A549 (cell line): ENCODE measurements around the gene PUS3.
A peak's percentile ranks its signal among the peaks of the same experiment; 100 is the strongest.

Experiments
- BCL3 ChIP-seq: fragments of >200 bp; sonication (Bioruptor Twin); formaldehyde crosslinking; IDR thresholded peaks from 3 replicates; pipeline ENCODE4 v1.6.1; 2016
- CEBPB ChIP-seq, 2 experiments: fragments of >200 bp in 1 of 2; sonication (Bioruptor Twin) in 1 of 2; formaldehyde crosslinking in 1 of 2; IDR thresholded peaks; 2 replicates each; pipeline ENCODE4 v1.6.1; 2012 to 2016
- CTCF ChIP-seq: fragments of >200 bp; sonication (Bioruptor Twin); formaldehyde crosslinking; IDR thresholded peaks from 3 replicates; pipeline ENCODE4 v1.5.1; 2016
- EP300 ChIP-seq, 2 experiments: fragments of >200 bp; sonication (Bioruptor Twin); formaldehyde crosslinking; IDR thresholded peaks; 2 replicates in 1 of 2; 3 replicates in 1 of 2; pipeline ENCODE4 v1.6.1; 2016 to 2017
- MAX ChIP-seq: IDR thresholded peaks from 2 replicates; pipeline ENCODE4 v1.6.1; 2012
- PBX3 ChIP-seq: IDR thresholded peaks from 2 replicates; pipeline ENCODE4 v1.6.1; 2012
- POLR2A ChIP-seq: IDR thresholded peaks from 2 replicates; pipeline ENCODE4 v1.6.1; 2012; ENCODE audit warnings: mild to moderate bottlenecking, low read length
- RAD21 ChIP-seq, 2 experiments: fragments of >200 bp in 1 of 2; sonication (Bioruptor Twin) in 1 of 2; formaldehyde crosslinking in 1 of 2; IDR thresholded peaks in 1 of 2; conservative IDR thresholded peaks in 1 of 2; 2 replicates in 1 of 2; 3 replicates in 1 of 2; pipeline ENCODE4 v1.6.1; 2012 to 2018; ENCODE audit warnings: inconsistent platforms in 1 of 2

GRCh38 chr11:125874556-125875124 lies 28.4 kb downstream of the PUS3 start:
- no peak for TF ChIP-seq POLR2A
- no peak for TF ChIP-seq BCL3
- no peak for TF ChIP-seq MAX
- TF ChIP-seq CTCF, result peak; percentile 62
- TF ChIP-seq PBX3, result no peak
- TF ChIP-seq CEBPB (IDR thresholded peaks at IDR 0.05), result no peak
- TF ChIP-seq RAD21 (conservative IDR thresholded peaks at IDR 0.05 in 1 of 2, IDR thresholded peaks at IDR 0.05 in 1 of 2), result peak; percentile 69 to 80
- TF ChIP-seq EP300 (IDR thresholded peaks at IDR 0.05), result no peak
